Inflammatory macrophage treated with lipopolysaccharide for 1 hour (primary cell): ENCODE results near the gene SLC35E2B.
A peak's percentile ranks its signal among the peaks of the same experiment; 100 is the strongest.

Experiments used
- DNase-seq, 2 donors: peaks; one replicate each; pipeline ENCODE4 v3.0.0-alpha.2; 2020 to 2022

SLC35E2B gene

DNA sequence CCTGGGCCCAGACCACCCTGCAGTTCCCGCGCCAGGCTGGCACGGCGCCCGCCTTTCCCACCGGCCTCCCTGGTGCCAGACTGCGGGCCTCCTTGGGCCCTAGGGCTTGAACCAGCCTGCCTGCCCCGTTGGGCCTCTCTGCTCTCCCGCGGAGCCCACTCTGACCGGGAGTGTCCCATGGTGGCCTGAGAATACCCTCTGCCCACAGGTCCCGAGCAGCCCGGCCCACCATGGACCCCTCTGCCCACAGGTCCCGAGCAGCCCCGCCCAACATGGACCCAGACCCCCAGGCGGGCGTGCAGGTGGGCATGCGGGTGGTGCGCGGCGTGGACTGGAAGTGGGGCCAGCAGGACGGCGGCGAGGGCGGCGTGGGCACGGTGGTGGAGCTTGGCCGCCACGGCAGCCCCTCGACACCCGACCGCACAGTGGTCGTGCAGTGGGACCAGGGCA is 69.4 kb downstream of the SLC35E2B start:
- no peak for DNase-seq

GRCh38 chr1:1622788-1623094 is 69.9 kb downstream of the SLC35E2B start:
- no peak for DNase-seq

GRCh38 chr1:1622010-1622787 is 70.4 kb downstream of the SLC35E2B start:
- no peak for DNase-seq

DNA sequence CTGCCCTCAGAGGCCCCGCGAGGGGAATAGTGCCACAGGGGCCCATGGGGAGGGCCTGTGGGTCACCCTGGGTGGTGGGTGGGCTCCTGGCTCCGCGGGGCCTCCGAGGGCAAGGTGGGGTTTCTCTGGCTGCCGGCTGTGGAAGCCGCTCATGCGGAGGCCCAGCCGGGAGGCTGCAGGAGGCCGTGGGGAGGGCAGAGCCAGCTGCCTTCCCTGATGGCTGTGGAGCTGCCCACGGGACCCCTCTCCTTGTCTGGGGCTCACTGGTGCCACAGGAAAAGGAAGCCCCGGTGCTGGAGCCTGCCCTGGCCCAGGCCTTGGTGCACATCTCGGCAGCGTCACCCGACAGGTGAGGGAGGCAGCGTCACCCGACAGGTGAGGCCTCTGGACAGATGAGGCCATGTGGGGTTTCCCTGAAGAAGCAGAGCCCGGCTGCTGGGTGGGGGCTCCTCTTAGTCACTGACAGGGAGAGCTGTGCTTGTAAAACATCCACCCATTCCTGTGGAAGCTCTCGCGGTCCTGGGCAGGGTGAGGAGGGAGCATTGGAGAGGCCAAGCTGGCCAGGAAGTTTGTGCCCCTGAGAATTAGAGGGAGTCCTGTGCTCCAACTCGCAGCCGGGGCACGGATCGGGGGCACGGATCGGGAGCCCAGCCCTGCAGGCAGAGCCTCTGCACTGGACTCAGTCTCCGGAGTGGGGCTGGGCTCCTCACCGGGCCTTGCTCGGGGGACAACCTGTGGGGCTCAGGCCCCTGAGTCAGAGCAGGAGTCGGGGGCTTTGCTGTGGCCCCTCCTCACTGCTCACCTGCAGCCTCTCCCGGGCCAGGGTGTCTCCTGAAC is 71.2 kb downstream of the SLC35E2B start:
- no peak for DNase-seq

- DNase-seq = no peak
These were observed 72.0 kb downstream of the SLC35E2B start for GRCh38 chr1:1620433-1621139.

DNA sequence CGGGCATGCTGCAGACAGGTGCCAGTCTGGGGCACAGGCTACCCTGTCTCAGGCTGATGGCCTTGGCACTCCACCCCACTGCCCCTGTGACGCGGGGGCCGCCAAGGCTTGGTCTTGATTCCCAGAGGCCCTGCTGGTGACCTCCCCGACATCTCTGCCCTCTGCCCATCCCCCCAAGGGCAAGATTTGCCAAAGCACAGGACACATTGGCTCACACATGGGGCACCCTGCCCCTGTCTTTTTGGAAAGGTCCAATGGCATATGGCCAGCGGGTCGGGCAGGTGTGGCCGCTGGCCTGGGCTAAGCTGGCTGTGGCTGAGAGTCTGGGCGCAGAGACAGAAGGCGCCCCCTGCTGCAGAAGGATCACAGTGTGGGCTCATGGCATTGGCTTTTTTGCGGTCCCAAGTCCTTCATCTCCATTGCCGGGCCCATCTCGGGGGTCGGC is 72.7 kb downstream of the SLC35E2B start:
- DNase-seq = peak in 1 of 2 donors; percentile 36

- no peak for DNase-seq
These were observed 74.1 kb downstream of the SLC35E2B start for GRCh38 chr1:1618396-1619068.

DNA sequence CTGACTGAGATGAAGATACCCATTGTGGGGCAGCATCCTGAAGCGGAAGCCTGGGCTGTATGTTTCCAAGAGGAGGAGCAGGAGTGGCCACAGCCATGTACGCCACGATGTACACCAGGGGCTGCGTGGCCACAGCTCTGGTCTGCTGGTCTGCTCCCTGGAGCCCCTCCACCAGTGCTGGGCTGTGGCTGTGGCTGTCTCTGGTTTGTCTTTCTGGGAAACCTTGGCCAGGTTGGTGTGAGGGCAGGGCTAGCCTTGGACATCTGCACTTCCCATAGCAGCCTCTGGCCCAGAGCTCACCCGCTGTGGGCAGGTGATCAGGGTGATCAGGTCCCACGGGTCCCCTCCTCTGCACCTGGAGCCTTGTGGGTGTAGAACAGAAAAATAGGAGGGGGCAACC is 74.7 kb downstream of the SLC35E2B start:
- no peak for DNase-seq

- no peak for DNase-seq
These were observed 75.1 kb downstream of the SLC35E2B start for GRCh38 chr1:1617516-1617915.

- no peak for DNase-seq
These were observed 75.8 kb downstream of the SLC35E2B start for GRCh38 chr1:1616838-1617237.

DNA sequence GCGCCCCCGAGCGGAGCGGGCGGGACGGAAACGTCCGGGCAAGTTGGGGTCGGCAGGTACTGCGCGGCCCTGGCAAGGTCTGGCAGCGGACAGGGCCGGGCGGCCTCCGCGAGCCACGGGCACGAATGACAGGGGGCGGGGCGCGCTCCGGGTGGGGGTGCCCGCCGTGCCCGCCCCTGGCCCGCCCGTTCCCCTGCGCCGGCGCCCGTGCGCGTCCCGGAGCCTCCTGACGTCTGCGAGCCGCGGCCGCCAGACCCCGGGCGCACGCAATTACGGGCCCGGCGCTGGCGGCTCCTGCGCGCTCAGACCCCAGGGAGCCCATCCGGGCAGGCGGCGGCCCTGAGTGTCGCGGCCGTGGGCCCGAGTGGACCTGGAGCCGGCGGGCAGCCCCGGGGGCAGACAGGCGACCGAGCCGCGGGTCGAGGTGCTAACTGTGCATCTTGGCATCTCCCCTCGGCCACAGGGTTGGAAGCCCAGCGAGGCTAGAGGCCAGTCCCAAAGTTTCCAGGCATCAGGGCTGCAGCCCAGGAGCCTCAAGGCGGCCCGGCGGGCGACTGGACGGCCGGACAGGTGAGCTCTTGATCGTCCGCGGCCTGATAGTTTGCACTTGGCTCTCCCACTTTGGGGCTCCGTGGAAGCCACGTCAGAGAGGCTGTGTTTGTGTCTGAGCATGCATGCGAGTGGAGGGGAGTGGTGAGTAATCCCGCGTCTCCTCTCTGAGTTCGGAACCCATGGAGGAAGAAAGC is 76.4 kb downstream of the SLC35E2B start:
- DNase-seq = peak in 1 of 2 donors; percentile 23

DNA sequence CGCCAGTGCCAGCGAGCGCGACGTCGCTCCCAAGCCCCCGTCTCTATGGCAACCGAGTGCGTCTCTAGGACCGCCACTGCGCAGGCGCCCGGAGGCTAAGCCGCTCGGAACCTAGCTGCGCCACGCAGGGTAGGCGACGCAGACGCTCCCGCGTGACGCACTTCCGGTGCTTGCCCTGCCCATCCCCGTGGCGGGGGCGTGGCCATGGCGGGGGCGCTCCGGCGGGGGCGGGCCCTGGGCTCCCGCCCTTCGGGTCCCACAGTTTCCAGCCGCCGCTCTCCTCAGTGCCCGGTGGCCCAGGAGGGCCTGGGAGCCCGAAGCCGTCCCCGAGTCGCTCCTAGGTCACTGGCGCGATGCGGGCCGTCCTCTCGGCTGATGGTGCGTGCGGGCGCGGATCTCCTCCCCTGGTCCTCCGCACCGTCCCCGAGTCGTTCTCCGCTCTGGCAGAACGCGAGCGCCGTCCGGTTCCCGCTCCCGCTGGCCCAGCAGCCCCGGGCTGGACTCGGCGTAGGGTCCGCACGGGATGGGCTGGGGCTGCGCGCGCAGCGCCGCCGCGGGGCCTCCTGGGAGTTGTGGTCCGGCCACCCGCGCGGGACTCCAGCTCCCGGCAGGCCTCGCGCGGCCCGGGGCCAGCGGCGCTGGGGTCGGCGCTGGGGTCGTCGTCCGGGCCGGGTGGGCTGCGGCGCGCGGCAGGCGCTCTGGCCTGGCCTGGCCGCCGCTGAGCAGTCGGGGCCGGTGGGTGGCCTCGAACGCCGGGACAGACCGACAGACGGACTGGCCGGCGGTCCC is 77.1 kb downstream of the SLC35E2B start, which contains the start of gene MIB2:
MIB2 (plus strand) TSS at position 245 of the 789 bp plus-strand sequence. CDS start 7,953 bp downstream, outside the sequence.
- peak; percentile 92 to 96 for DNase-seq

DNA sequence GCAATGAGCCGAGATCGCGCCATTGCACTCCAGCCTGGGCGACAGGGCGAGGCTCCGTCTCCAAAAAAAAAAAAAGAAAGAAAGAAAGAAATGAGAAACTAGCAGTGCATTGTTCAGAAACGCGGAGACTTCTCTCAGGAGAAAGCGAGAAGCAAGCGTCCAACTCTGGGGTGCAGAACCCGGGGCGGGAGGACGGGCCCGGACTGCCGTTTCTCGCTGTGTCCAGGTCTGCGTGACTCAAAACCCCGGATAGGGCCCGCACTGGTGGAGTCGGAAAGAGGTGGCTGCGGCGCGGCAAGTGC is 77.7 kb downstream of the SLC35E2B start:
- no peak for DNase-seq

DNA sequence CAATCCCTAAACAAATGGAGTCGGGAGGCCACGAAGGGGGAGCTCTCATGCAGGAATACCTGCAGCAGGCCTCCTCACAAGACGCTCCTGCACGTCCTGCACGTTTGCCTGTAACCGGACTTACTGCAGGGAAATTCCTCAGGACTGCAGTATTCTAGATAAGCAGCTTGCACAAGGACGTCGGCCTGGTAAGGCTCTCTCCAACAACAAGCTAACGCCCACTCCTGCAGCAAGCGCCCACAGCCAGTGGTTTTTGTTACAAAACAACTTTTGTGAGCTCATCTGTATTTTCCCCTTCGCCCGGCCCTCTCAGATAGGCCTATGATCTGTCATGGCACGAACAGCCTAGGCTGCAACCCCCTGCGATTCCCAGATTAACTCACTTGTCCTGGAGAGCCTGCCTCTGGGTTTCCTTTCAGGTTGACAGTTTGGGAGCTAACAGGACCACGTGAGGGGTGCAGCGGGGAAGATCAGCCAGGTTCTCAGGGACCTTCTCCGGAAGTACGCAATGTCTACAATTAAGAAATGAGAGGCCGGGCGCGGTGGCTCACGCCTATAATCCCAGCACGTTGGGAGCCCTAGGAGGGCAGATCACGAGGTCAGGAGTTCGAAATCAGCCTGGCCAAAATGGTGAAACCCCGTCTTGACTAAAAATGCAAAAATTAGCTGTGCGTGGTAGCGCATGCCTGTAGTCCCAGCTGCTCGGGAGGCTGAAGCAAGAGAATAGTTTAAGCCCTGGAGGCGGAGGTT is 78.2 kb downstream of the SLC35E2B start:
- peak; percentile 97 to 99 for DNase-seq

DNA sequence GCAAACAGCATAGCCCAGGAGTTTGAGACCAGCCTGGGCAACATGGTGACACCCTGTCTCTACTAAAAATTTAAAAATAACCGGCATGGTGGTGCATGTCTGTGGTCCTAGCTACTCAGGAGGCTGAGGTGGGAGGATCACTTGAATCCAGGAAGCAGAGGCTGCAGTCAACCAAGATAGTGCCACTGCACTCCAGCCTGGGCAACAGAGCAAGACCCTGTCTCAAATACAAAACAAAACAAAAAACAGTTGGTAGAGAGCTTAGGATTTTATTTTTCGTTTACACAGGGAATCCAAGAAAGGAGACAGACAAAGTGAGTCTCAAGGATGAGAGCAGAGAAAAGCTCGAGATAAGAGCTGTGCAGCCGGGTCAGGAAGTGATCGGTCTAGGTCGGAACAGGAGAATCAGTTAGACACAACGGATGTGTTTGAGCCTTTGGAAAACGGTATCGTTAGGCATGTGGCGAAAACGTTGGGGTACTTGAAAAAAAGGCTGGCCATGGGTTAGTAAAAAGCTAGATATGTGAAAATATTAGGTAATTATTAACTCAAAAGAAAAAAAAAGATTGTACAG is 79.0 kb downstream of the SLC35E2B start:
- DNase-seq = no peak

DNA sequence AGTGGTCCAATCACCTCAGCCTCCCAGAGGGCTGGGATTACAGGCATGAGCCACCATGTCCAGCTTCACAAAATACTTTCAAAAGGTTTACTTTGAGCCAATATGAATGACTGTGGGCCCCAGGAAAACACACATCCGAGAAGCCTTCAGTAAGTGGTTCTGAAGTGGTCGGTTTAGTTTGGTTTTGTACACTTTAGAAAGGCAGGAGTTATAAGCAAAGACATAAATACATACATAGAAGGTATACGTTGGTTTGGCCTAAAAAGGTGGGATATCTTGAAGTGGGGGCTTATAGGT is 80.5 kb downstream of the SLC35E2B start:
- DNase-seq = no peak

DNA sequence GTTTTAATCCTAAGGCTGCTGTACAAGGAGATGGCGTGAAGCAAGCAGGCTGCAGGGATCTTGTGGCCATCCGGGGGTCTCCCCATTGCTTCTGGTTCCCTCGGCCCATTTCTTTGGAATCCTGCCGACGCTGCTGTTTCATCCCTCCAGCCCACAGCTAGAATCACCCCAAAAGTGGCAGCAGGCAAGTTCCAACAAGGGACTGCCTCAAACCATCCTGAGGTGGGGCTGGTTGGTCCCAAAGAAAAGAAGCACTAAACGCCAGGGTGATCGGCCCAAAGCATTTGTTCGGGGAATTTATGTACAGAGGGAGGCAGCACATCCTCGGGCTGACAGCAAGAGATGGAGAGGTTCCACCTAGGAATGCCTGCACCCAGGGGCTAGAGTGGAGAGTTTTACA is 81.8 kb downstream of the SLC35E2B start:
- no peak for DNase-seq

GRCh38 chr1:1609822-1610485 is 82.6 kb downstream of the SLC35E2B start:
- peak in 1 of 2 donors; percentile 17 for DNase-seq
